Upper lobe of left lung (tissue), 6 donors: ENCODE measurements around the gene MYO3B. TPM values are rescaled to one million over a fixed set of nuclear protein-coding genes. Genes with fewer than 3 reads are reported as not detected.

Experiments used
- ATAC-seq, 2 donors: fragments of 200-7000 bp; cut with Tn5 transposase; one replicate each; pipeline ENCODE4 v1.9.1; 2022; ENCODE audit warnings: mild to moderate bottlenecking in 2 of 2, moderate library complexity in 2 of 2; ENCODE audit not compliant: low FRiP score in 2 of 2
- DNase-seq, 2 donors: peaks; one replicate each; pipeline ENCODE4 v3.0.0-alpha.2; 2019 to 2020
- H3K27ac ChIP-seq, 4 donors: fragments of 200-600 bp; sonication (generic); one replicate each; pipeline ENCODE4 v1.5.1; 2016 to 2019
- H3K27me3 ChIP-seq, 4 donors: fragments of 200-600 bp; sonication (generic); one replicate each; pipeline ENCODE4 v1.5.1; 2017 to 2019
- H3K36me3 ChIP-seq, 4 donors: fragments of 200-600 bp; sonication (generic); one replicate each; pipeline ENCODE4 v1.5.1; 2016 to 2019
- H3K4me1 ChIP-seq, 4 donors: fragments of 200-600 bp; sonication (generic); one replicate each; pipeline ENCODE4 v1.5.1; 2018 to 2019
- H3K4me3 ChIP-seq, 4 donors: fragments of 200-600 bp; sonication (generic); one replicate each; pipeline ENCODE4 v1.5.1; 2017 to 2019; ENCODE audit warnings: mild to moderate bottlenecking in 2 of 4, moderate library complexity in 1 of 4
- H3K9me3 ChIP-seq, 4 donors: fragments of 200-600 bp; sonication (generic); one replicate each; pipeline ENCODE4 v1.5.1; 2018 to 2019
- EP300 ChIP-seq, 4 donors: sonication (generic); formaldehyde crosslinking; IDR thresholded peaks; one replicate each; pipeline ENCODE4 v1.5.1; 2017; ENCODE audit warnings: antibody characterized with exemption in 4 of 4, control low read depth in 2 of 4
- POLR2A ChIP-seq, 4 donors: fragments of 450-650 bp; IDR thresholded peaks; one replicate each; pipeline ENCODE4 v1.5.1; 2016 to 2017; ENCODE audit warnings: antibody characterized with exemption in 4 of 4, mild to moderate bottlenecking in 2 of 4
- POLR2AphosphoS5 ChIP-seq, 2 donors: sonication (generic); formaldehyde crosslinking; IDR thresholded peaks; one replicate each; pipeline ENCODE4 v1.5.1; 2017; ENCODE audit warnings: antibody characterized with exemption in 2 of 2
- WGBS, 2 donors: methylation state at CpG; one replicate each; pipeline ENCODE4 v1.1.5; 2017 to 2018; 5-methylcytosine and 5-hydroxymethylcytosine counted together
- total RNA-seq, 6 donors: library from RNA; depleted of rRNA in 4 of 6; stranded (reverse); fragments of >200 nt in 4 of 6; gene quantifications; one replicate each; pipeline versions ENCODE4 v1.1.0 to v1.2.1, GENCODE V29; 2016 to 2021
- TF ChIP-seq, protein P1 (sequence below), 6 experiments: fragments of 450-650 bp in 4 of 6; fragments of 200-600 bp in 2 of 6; sonication (generic) in 2 of 6; IDR thresholded peaks; one replicate each; pipeline ENCODE4 v1.5.1; 2016 to 2019; ENCODE audit warnings: antibody characterized with exemption in 6 of 6
- donor health status: DM: no; HTN: no; CAD: no; lungs with moderate emphysema.
- donor health status: DM: no; HTN: yes; CAD: no; lungs with severe emphysema.

The MYO3B gene
- total RNA-seq, 6 donors from 2014 or later, result 0.09 to 0.20 (median 0.13) TPM; not detected in 3

DNA sequence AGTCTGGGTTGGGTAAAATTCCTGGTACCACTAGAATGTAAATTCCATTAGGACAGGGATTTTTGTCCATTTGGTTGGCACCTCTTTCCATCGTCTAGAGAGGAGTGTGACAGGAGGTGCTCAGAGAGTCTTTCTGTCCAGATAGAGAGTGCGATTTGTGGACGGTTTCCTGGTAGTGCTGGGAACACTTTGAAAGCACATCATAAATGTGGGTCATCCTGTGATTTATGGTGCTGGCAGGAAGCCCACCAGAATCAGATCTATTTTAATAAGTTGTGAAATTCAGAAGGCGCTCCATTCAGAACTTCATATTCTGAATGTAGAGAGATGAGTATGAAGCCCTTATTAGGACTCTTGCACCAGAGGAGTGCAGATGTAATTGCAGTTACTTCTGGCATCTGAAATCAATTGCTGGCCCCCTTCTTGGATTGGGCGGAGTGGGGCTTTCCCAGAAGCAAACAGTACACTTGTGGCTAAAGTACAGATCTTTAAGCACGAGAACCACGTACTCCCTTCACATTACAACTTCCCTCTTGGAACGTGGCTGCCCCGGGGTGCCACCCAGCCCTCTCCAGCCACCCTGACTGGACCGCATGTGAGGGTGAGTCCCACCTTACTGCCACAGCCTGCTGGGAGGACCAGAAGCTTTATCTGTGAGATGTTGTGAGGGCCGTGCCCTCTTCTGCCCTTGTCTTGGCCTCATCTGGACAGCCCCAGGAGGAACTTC lies 243.2 kb downstream of the MYO3B start:
- 53 to 66% methylated on average over 11 of the region's 11 CpGs for WGBS, 2 donors

DNA sequence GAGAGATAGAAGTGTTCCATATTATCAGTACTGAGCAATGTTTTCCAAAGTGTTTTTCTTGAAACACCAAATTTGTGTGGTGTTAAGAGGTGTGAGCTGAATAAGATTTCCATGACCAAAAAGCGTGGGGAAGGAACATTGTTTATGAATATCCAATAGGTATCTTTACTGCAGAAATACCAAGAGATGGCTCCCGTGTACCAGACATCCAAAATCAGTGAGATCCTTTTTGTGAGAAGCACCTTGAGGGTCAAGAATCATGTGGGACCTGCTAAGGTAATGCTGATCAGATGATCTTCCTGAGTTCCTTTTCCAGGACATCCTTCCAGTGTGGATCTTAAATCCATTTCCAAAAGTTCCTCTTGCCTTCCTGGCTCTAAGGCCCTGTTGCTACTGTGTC lies 246.0 kb downstream of the MYO3B start:
- DNase-seq, result no peak
- Histone ChIP-seq H3K4me1 (no peaks in the 10 kb centered on the region), H3K27me3 (no peaks in the 10 kb centered on the region), H3K36me3 (no peaks in the 10 kb centered on the region), H3K4me3 (no peak overlapping the region), H3K27ac (no peak overlapping the region), H3K9me3 (no peaks in the 10 kb centered on the region)
- TF ChIP-seq POLR2A (IDR thresholded peaks at IDR 0.05) (no peak), EP300 (IDR thresholded peaks at IDR 0.05) (no peak), POLR2AphosphoS5 (IDR thresholded peaks at IDR 0.05) (no peak)
- TF ChIP-seq, protein P1, sequence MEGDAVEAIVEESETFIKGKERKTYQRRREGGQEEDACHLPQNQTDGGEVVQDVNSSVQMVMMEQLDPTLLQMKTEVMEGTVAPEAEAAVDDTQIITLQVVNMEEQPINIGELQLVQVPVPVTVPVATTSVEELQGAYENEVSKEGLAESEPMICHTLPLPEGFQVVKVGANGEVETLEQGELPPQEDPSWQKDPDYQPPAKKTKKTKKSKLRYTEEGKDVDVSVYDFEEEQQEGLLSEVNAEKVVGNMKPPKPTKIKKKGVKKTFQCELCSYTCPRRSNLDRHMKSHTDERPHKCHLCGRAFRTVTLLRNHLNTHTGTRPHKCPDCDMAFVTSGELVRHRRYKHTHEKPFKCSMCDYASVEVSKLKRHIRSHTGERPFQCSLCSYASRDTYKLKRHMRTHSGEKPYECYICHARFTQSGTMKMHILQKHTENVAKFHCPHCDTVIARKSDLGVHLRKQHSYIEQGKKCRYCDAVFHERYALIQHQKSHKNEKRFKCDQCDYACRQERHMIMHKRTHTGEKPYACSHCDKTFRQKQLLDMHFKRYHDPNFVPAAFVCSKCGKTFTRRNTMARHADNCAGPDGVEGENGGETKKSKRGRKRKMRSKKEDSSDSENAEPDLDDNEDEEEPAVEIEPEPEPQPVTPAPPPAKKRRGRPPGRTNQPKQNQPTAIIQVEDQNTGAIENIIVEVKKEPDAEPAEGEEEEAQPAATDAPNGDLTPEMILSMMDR (IDR thresholded peaks at IDR 0.05), result no peak
- ATAC-seq, result no peak
- 88 to 94% methylated on average over 2 of the region's 2 CpGs for WGBS, 2 donors

More for the DNA sequence above, 243.2 kb downstream of the MYO3B start:
- TF ChIP-seq POLR2A (IDR thresholded peaks at IDR 0.05) (no peak), EP300 (IDR thresholded peaks at IDR 0.05) (no peak), POLR2AphosphoS5 (IDR thresholded peaks at IDR 0.05) (no peak)
- TF ChIP-seq, protein P1 (IDR thresholded peaks at IDR 0.05), result no peak
- no peaks in the 10 kb centered on the region for H3K36me3 ChIP-seq
- H3K9me3 ChIP-seq, result no peaks in the 10 kb centered on the region
- DNase-seq, result peak in 1 of 2 donors; percentile 24
- peak in 1 of 2 donors; percentile 28 for ATAC-seq
- H3K4me1 ChIP-seq, result no peaks in the 10 kb centered on the region
- H3K27ac ChIP-seq, result no peak overlapping the region
- no peaks in the 10 kb centered on the region for H3K27me3 ChIP-seq
- no peak overlapping the region for H3K4me3 ChIP-seq

GRCh38 chr2:170425281-170425751 lies 247.4 kb downstream of the MYO3B start:
- TF ChIP-seq EP300 (IDR thresholded peaks at IDR 0.05) (no peak), POLR2A (IDR thresholded peaks at IDR 0.05) (no peak), POLR2AphosphoS5 (IDR thresholded peaks at IDR 0.05) (no peak)
- TF ChIP-seq, protein P1 (IDR thresholded peaks at IDR 0.05), result no peak
- 63 to 66% methylated on average over 2 of the region's 2 CpGs for WGBS, 2 donors

DNA sequence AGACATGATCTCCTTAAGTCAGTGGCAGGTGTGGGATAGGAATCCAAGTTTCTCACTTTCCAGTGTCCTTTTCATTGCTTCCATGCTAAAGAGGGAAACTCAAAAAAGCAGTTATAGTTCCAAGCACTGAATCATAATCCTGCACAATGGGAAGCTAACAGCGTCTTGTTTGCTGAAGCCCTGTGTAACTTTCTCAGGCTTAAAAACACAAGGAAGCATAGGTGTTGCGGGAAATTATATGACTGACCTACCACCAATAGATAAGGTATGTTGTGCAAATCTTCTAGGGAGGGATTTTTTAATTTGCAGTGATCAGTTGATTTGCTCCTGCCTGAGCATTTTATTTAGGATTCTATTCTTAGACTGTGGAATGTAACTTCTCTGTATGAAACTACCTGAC lies 250.9 kb downstream of the MYO3B start:
- TF ChIP-seq POLR2A (IDR thresholded peaks at IDR 0.05), result no peak
- TF ChIP-seq EP300 (IDR thresholded peaks at IDR 0.05), result no peak
- TF ChIP-seq, protein P1 (IDR thresholded peaks at IDR 0.05), result no peak
- TF ChIP-seq POLR2AphosphoS5 (IDR thresholded peaks at IDR 0.05), result no peak
- 96 to 100% methylated on average over 2 of the region's 2 CpGs for WGBS, 2 donors
- DNase-seq (no peak), ATAC-seq (no peak)
- Histone ChIP-seq H3K4me3 (no peak overlapping the region), H3K36me3 (no peaks in the 10 kb centered on the region), H3K9me3 (no peaks in the 10 kb centered on the region), H3K4me1 (no peaks in the 10 kb centered on the region), H3K27me3 (no peaks in the 10 kb centered on the region), H3K27ac (no peak overlapping the region)

More at GRCh38 chr2:170425281-170425751, 247.4 kb downstream of the MYO3B start:
- ATAC-seq (no peak), DNase-seq (no peak)
- H3K4me3 ChIP-seq, result no peak overlapping the region
- H3K27me3 ChIP-seq, result no peaks in the 10 kb centered on the region
- H3K9me3 ChIP-seq, result no peaks in the 10 kb centered on the region
- H3K27ac ChIP-seq, result no peak overlapping the region
- no peaks in the 10 kb centered on the region for H3K4me1 ChIP-seq
- no peaks in the 10 kb centered on the region for H3K36me3 ChIP-seq

GRCh38 chr2:170432823-170433222 lies 254.9 kb downstream of the MYO3B start:
- no peaks in the 10 kb centered on the region for H3K27me3 ChIP-seq
- ATAC-seq (no peak), DNase-seq (no peak)
- TF ChIP-seq EP300 (IDR thresholded peaks at IDR 0.05) (no peak), POLR2AphosphoS5 (IDR thresholded peaks at IDR 0.05) (no peak), POLR2A (IDR thresholded peaks at IDR 0.05) (no peak)
- TF ChIP-seq, protein P1 (IDR thresholded peaks at IDR 0.05), result no peak
- H3K4me3 ChIP-seq, result no peak overlapping the region
- H3K27ac ChIP-seq, result no peak overlapping the region
- no peaks in the 10 kb centered on the region for H3K36me3 ChIP-seq
- no peaks in the 10 kb centered on the region for H3K9me3 ChIP-seq
- WGBS, 2 donors, result 94 to 95% methylated on average over 4 of the region's 4 CpGs
- H3K4me1 ChIP-seq, result no peaks in the 10 kb centered on the region
